GM19324 (cell line): ENCODE measurements around the gene DCP2.
A peak's percentile ranks its signal among the peaks of the same experiment; 100 is the strongest.

ENCODE experiments used
- ATAC-seq: cut with Tn5 transposase; IDR thresholded peaks from one replicate; pipeline ENCODE4 v1.9.1; 2021; ENCODE audit warnings: mild to moderate bottlenecking, moderate library complexity; ENCODE audit not compliant: unreplicated experiment, low FRiP score

DCP2 gene

DNA sequence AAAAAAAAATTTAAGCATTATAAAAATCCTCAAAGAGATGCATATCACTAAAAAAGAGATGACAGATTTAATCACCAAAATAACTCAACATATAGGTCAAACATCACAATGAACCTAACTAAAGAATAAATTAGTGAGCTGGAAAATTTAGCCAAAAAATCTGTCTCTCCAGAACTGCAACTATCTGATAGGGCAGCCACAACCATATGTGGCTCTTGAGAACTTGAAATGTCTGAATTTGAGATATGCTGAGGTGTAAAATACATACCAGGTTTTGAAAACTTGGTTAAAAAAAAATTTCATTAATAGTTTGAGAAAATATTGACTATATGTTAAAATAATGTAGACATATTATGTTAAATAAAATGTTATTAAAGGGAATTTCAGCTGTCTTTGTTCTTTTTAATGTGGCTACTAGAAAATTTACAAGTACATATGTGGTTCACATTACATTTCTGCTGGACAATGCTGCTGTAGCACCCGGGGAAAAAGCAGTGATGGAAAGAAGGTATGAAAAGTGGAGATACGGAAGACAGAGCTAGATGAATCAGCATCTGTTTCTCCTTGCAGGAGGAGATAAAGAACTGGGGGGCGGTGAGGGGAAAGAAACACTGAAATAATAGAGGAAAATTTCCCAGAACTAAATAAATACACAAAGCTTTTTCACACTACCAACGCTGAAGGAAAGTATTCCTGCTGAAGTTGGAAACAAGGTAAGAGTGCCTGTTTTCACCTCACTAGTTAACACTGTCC, 66.1 kb downstream of the DCP2 start:
- no peak for ATAC-seq

DNA sequence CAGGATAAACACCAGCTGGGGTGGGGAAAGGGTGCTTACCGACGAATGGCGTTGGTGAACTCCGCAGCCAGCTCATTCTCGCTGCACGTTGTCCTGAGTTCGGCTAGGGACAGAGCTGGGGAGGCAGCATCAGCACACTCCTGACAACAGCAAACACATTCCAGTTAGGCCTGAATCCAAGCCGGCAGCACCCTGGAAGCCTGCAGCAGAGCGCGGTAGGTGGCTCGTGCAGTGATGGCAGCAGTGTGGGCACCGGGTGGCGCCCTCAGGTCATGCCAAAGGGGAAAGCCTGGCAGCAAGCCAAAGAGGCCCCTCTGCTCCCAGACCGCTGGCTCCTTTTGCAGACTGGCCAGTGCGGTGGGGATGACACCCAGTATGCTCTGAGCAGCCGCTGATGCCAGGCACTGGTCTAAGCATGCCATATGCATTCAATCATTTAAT, 66.9 kb downstream of the DCP2 start:
- ATAC-seq, result no peak

DNA sequence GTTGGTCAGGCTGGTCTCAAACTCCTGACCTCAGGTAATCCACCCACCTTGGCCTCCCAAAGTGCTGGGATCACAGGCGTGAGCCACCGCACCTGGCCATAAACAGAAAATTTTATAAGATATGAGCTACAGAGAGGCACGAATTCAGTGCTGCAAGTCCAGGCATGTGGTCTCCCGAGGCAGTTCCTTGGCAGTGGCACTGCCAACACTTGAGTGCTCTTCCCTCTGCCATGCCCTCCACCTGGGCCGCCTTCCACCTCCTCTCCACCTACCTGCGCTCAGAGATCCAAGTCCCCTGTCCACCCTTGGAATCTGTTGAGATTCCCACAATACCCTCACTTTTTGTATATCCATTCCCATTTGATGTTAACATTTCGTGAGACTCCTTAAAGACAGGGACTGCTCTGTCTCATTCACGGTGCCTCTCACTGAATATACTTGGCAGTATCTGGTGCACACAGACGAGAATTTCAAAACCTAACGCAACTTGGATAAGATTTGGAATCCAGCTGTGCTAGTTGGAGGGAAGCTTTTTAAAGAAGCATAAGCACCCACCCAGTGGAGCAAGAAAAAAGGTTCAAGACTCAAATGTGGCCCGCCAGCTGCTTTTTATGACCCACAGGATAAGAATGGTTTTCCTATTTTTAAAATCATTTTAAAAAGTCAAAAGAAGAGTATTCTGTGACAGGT, 68.3 kb downstream of the DCP2 start:
- ATAC-seq, result no peak

DNA sequence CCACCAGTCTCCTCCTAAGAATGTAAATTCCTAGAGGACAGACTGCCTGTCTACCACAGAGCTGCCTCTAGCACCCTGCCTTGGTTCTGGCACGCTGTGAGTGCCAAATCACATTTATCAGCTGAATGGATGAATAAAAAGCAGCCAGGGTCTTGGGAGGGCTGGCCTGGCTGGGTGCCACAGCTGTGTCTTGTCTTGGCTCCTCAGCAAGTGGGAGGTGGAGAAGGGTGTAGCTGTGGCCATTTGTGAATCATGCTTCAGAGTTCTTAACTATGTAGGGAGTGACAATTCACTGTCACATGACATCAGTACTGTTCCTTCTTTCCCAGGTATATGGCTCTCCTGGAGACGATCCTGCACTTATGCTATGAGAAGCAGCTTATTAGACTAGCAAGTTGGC, 70.6 kb downstream of the DCP2 start:
- ATAC-seq, result no peak

DNA sequence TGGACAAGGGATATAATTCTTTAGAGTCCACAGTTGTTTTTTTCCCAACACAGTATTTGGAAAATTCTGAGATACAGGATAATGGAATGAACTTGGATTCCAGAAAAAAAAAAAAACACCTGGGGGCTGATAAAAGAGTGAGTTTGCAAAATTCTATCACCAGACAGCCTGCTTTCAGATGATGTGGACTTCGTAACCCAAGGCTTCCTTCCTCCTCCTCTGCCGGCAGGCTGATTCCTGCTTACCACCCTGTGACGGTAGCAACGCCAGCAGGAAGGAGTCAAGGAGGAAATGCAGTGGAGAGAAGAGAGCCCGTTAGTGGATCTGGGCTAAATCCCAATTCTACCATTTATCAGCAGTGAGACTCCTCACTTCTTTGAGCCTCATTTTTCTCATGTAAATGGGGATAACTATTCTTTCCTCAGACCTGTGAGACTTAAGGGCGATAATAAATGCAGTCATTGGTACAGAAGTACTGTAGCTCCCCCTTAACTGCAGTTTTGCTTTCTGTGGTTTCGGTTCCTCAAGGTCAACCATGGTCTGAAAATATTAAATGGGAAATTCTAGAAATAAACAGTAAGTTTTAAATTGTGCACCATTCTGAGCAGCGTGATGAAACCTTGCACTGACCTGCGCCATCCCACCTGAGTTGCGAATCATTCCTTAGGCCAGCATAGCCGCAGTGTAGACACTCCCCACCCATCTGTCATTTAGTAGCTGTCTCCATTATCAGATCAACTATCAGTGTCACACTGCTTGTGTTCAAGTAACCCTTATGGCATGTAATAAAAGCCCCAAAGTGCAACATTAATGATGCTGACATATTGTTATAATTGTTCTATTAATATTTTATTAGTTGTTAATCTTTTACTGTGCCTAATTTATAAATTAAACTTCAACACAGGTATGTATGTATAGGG, 71.4 kb downstream of the DCP2 start:
- peak; percentile 93 for ATAC-seq

DNA sequence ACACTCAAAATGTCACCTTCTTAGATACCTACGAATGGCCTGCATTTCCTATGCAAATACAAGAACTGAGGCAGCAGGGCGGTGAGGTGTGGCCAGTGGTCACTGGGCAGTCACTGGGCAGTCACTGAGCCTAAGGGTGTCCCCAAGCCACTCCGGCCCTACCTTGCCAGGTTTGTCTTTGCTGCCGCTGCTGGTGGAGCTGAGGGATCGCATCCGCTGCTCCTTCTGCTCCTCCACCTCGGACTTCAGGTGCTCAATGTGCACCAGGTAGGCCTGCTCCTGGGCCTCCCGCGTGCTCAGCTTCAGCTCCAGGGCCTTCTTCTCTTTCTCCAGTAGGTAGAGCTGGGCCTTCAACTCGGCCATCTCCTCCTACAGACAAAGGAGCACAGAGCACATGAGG, 72.3 kb downstream of the DCP2 start:
- ATAC-seq, result no peak

DNA sequence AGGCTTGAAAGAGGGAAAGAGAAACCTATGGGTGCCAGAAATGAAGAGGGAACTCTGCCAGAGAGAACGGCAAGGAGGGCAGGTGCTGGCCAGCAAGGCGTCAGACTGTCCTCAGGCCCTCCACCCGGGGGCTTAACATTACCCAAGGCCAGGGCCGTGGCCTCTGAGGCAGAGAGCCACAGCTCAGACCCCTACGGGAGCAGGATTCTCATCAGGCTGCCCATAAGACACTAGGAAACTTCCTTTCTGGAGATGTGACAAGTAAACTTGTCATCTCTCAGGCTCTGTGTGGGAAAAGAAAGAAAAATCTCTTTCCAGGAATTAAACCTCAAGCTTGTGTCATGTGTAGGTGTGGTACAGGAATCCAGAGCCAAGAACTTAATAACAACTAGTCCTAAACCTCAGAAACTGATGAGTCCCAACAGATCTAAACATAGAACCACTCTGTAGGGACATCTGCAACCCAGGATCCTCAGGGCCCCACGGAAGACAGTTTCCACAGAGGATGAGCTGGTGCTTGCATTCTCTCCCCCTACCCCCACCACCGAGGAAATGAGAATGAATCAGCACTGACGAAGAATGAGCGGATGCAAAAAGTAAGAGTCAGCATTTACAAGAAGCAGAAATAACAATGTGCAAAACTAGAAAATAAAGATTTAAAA, 74.3 kb downstream of the DCP2 start:
- no peak for ATAC-seq

DNA sequence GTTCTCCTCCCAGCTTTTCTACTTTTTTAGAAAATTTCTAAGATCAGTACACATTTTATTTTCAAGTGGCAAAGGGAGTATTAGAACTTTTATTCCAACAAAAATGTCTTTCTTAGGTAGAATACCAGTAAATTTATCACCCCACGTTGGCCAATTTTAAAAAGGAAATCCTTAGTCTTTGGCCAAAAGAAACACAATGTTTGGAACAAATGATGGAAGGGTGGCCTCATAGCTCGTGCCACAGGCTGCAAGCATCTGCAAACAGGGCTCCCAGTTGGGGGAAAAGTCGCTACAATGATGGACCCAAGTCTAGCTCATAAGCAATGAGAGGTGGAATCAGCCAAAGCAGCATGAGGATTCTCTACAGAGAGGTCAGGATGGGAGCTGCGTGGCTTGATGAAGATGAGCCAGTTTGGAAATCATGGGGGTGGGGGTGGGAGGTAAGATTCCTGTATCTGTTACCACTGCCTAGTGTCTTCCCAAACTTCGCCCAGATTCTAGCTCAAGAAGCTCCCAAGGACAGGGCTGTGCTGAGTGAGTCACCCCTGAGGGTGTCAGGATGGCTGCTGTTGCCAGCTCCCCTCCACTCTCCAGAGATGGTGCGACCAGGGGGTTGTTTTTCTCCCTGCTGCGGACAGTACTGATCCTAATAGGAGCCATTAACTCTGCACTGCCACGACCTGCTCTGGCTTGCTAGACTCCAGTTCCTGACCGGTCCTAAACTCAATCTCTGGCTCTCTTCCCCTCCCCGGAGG, 75.6 kb downstream of the DCP2 start:
- ATAC-seq, result no peak

DNA sequence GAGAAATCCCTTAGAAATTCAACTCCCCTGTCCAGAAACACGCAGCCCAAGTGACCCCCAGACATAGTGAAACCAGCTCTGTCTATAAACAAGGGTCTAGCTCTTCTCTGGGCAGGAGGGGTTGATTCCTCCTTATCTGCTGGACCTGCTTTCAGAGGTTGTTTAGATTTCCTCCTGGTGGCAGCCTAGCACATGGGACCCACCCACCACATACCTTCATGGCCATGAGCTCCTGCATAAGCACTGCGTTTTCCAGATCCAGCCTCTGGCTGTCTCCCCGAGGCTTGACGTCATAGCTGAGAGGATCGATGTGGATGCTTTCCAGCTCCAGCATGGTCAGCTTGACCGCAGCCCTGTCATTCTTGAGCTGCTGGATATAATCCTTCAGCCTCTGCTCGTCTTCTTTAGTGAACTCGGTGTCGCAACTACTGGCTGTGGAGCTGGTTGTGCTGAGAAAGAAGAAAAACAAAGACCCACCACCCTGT, 77.0 kb downstream of the DCP2 start:
- ATAC-seq, result no peak

DNA sequence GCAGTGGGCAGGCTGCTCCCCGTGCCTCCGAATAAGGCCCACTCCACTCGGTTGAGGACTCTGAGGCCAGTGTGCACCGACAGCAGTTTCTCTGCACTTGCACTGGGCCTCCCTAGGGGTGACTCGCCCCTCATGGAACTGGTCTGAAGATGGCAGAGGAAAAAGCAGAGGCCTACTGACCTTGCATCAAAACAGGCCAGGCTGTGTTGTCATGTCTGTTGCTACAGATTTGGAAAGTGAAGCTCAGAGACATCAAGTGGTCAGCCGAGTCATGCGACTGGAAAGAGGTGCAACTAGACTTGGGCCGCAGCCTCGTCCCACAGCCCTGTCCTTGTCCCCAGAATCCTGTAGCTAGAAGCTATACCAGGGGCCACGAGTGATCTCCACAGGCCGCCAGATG, 78.3 kb downstream of the DCP2 start:
- no peak for ATAC-seq

DNA sequence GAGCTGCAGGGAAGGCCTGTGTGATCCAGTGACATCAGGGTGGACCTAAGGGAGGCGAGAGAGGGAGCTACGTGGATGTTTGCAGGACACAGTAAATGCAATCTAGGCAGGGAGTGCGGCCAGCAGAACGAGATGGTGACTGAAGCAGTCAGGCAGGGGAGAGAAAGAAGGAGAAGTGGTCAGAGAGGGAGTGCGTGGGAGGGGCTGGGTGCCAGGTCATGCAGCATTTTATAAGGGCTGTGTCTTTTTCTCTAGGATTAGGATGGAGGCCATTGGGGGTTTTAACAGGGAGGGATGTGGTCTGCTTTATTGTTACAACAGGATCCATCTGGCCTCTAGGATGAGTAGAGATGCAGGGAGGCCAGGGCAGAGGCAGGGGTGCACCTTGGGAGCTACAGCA, 80.4 kb downstream of the DCP2 start:
- no peak for ATAC-seq

DNA sequence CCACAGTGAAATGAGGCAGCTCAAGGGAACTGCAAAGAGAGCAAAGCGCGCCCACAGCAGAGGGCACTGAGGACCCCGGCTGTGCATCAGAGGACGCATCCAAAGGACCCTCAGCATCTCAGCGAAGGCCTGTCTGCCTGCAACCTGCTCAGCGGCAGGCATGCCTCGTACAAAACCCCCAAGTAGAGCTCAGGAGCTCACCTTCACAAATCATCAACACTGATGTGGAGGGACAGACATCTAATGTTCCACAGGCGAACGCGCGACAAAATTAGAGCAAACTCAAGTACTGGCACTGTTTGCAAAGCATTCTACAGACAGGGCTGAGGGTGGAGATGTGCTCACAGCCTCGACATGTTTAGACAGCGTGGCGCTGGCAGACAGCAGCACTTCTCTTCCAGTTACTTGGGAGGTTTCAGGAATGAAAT, 81.0 kb downstream of the DCP2 start:
- no peak for ATAC-seq

DNA sequence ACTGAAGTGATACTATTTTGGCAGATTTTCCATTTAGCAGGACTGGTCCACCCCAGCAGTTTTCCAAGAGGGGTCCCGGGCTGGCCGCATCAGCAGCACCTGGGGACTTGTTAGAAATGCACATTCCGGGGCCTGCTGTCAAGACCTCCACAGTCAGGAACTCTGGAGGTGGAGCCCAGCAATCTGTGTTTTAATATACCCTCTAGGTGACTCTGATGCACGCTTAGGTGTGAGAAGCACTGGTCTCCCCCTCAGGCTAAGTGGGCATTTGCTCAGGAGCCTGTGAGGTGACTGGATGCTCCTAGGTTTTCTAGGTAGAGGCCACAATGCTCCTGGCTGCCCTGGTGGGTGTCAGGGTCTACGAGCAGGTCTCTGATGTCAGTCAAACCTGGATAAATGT, 81.7 kb downstream of the DCP2 start:
- no peak for ATAC-seq

DNA sequence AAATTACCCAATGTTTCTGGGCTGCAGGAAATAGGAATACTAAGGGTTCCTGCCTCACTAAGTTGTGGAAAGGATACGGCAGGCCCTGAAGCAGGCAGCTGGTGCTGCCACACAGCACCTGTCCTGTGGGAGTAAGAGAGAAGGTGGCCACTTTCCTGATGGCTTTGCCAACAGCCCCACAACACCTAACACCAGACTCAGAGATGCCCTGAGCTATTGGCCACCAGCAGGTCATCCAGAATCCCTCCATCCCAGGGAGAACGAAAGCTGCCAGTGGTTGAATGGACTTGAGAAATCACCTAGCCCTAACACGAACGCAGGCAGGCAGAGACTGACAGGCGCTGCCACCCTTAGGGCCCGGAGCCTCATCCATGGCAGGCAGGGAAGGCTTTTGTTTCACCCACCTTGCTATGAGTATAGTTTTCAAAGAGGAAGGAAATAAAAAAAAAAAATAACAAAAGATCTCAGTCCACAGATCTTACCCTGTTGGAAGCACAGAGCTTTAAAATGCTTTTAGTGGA, 82.2 kb downstream of the DCP2 start:
- no peak for ATAC-seq

DNA sequence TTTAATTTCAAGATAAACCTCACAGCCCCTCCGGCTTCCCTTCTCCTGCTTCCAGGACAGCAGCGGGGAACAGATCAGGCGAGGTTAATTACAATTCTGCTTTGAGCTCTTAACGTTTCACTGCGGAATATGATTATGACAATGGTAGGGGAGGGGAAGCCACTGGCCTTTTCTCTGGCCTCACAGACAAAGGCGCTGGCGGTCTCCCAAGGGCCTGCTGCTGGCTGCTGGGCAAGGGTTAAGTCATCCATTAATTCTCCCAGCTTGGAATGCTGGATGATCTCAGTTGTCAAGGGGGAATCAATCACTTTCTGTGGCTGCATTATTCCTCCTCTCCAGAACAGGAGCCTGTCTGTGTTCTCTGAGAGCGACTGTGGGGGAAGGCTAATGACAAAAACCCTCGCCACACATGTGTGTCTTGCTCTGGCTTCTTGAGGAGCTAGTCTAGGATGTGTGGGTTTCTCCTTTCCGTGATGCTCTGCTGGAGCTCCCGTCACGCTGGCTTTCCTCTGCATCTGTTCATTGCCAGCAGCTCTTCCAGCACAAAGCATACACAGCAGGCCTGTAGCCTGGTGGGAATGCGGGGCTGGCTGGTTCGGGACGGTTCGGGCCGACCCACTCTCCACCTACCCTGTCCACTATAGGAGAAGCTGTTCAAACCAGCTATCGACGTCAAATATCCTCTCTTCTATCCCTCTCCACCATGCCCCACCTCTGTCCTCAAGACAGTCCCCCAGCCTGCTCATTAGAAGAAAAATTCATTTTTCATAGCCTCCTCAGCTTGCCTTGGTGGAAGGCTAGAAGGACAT, 82.8 kb downstream of the DCP2 start:
- no peak for ATAC-seq

DNA sequence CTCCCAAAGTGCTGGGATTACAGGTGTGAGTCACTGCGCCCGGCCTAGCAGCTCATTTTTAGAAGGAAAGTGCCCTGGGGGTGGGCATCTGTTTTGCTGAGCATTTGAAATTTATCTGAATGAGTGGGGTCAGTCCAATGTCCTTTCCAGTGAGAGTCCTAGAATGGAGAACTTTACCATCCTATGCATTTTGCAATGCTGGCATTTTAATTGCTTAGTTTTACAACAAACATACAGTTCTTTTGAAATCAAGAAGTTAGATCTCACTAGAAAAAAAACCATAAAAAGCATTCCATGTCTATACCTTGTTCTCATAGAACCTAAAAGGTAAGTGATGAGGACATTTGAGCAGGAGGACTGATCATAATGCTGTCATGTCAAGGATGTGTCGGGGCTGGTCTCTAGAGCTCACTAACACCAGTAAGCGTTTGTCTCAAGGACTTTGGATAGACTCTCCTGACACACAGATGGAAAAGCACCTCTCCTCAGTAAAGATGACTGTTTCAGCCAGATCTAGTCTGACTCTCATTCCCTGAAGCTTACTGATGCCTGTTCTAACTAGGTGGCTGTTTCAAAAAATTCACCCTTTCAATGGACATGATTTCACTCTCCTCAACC, 83.9 kb downstream of the DCP2 start:
- ATAC-seq, result no peak

DNA sequence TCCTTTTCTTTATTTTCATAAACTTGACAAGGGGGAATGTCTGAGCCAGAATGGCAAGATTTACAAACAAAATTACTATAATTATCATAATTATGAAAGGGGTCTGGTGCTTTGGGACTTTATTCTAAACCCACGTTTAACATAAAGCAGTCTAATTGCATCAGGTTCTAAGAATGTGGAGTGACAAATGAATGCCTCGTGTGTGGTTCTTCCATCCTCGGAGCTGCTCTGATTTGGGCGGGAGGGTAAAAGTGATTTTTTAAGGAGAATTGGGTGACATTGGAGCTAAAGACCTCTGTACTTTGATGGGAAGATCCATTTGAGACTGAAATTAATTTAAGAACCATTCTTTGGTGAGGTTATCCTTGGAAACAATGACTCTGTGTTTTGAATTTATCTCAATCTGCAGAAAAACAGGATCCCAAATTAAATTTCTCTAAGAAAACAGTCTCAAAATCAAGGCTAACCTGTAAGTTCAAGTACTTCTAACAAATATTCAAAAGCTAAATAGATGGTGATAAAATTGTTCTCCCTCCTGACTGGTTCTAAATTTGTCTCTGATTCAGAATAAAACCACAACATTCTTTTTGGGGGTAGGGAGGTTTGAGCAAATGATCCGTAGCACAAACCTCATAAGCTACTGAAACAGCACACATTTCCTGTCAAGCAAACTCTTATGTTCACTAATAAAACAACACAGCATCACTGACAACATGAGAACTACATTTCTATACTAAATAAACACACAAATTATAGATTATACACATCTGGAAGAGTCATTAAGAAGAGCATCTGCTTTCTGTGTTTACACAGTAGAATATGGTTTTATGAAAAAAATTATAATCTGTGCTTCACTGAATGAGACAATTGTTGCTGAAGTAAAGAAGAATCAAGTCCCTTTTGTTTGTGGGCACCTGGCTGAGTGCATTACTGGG, 85.5 kb downstream of the DCP2 start:
- ATAC-seq, result no peak
